Measurements from ENCODE around the gene PEAR1.

The PEAR1 gene

DNA sequence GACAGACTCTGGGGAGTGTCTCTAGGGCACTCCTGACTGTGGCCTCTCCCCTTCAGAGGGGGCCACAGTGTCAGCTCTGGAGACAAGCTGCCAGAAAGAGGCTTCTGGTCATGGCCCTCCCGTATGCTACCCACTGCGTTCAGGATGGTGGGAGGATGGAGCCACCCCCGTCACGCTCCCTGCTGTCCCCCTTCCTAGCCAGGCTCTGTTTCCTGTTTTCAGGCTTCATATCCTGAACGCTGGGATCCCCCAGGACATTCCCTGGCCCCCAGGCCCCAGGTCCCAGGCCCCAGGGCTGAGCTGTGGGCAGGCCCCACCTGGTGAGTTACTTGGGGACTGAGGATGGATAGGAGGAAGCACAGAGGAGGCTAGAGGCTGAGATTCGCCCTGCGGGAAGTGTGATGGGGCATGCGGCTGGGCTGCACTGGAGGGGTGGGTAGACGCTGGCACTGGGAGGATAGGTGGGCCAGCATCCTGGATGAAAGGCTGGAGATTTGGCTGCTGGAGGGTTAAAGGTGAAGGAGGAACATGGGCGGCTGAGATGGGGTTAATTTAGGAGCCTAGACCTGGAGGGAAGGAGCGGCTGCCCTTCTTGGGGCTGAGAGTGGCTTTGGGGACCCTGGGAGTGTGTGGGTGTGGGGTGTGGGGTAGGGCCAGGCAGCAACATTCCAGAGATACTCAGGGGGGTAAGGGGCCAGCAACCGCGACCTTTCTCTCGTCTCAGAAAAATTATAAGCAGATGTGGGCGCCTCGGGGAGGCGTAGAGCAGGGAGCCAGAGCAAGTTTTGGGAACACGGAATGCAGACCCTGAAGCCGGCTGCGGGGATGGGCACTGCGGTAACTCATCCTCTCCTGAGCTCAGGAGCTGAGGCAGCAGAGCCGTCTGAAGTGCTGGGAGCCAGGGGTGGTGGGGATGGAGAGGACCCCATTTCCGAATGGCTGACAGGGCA lies 8.7 kb downstream of the PEAR1 start:
- no peak for DNase-seq

DNA sequence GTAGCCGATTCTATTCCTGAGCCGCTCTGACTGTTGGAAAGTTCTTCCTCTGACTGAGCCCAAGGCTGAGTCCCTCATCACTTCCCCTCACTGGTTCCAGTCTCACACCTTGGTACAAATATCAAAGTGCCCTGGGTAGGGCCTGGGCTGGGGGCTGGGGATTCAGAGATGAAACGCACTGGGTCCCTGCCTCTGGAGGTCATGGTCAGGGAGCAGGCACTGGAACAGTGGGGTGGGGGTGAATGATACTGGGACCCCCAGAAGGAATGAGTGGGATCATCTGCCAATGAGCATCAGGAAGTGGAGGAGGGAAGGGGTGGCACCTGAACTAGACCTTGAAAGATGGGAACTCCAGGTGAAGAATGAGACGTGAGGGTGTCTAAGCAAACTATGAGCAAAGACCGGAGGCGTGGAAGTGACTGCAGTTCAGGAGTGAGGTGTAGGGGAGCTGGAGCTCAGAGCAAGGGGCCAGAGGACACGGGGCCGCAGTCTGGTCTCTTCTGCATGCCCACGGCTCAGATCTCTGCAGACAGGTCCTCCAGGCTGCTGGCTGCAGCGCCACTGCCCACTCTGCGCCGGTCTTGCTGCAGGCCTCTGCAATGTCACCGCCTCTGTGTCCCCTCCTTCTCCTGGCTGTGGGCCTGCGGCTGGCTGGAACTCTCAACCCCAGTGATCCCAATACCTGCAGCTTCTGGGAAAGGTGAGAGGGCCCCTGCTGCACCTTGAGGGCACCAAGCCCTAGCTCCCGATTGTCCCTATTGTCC lies 10.0 kb downstream of the PEAR1 start:
- DNase-seq: no peak

DNA sequence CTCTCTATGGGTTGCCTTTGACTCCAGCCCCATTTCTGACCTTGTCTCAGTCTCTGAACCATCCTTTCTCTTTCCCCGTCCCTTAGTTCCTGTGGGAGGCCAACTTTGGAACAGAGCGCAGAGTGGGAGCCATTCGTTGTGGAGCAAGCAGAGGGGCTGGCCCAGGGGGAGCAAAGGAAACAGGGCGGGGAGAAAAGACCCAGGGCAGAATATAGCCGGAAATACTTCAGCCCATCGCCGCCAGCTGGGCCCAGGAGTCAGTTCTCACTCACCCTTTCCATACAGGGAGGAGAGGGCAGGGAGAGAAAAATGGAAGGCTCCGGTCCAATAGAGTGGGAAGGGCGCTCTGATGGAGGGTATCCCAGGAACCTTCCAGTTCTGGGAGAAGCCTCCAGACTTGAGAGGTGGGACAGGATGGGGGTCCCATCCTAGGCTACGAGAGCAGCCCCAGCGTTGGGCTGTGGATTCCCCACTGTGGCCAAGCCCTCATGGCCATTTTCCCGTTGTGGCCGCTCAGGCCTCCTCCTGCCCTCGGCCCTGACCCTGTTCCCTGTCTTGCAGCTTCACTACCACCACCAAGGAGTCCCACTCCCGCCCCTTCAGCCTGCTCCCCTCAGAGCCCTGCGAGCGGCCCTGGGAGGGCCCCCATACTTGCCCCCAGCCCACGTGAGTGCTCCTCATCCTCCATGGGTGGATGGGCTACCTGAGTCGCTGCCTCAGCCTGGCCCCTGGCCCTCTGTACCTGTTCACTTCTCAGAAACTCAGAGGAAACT lies 10.9 kb downstream of the PEAR1 start:
- DNase-seq: no peak

DNA sequence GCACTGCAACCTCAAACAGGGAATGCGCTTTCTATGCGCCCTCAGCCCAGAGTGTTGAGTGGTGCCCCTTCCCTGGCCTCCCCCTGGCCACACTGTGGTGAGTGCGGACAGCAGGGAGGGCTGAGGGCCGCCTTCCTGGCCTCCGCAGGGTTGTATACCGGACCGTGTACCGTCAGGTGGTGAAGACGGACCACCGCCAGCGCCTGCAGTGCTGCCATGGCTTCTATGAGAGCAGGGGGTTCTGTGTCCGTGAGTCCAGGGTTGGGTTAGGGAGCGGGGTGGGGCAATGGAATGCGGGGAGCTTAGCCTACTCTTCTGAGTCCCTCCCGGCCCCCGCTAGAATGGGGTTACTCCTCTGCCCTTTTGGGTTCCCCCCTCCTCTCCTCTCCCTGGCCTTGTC lies 11.7 kb downstream of the PEAR1 start:
- no peak for DNase-seq

DNA sequence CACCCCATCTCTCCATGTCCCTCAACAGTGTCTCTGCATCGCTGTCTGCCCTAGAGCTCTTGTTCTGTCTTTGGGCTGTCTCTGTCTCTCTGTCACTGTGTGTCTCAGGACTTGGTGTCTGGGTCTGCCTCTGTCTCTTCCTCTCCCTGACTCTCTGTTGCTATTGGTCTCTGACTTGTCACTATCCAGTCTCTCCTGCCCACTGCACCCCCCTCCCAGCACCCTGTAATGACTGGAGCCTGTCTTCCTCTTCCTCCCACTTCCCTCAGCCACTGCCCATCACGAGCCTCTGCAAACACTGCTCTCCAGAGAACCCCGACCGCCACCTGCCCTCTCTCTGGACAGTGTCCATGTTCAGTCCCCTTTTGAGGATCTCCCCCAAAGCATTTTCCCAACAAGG lies 12.1 kb downstream of the PEAR1 start:
- DNase-seq: no peak

DNA sequence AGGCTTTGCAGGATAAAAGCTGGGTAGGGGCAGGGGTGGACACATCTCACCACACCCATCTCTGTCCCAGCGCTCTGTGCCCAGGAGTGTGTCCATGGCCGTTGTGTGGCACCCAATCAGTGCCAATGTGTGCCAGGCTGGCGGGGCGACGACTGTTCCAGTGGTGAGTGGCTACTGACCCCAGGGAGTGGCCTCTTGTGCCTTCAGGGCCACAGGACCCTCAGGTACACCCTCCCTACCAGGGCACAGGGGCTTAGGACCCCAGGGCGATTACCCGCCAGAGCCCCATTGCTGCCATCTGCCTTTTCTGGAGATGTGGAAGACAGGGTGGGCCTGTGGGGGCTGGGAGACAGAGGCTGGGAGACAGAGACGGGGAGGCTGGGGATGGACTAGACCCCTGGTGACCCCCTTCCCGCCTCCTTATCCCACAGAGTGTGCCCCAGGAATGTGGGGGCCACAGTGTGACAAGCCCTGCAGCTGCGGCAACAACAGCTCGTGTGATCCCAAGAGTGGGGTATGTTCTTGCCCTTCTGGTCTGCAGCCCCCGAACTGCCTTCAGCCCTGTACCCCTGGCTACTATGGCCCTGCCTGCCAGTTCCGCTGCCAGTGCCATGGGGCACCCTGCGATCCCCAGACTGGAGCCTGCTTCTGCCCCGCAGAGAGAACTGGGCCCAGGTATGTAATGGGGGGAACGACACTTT lies 12.8 kb downstream of the PEAR1 start:
- DNase-seq: no peak

DNA sequence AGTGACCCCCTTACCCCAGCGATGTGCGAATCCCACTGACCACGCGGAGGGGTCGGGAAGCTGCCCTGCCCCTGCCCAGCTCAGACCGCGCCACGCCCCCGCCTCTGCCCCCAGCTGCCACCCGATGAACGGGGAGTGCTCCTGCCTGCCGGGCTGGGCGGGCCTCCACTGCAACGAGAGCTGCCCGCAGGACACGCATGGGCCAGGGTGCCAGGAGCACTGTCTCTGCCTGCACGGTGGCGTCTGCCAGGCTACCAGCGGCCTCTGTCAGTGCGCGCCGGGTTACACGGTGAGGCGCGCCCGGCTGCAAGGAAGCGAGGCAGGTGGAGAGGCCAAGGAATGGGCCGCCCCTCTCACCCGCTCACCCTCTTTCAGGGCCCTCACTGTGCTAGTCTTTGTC lies 15.0 kb downstream of the PEAR1 start:
- no peak for DNase-seq

DNA sequence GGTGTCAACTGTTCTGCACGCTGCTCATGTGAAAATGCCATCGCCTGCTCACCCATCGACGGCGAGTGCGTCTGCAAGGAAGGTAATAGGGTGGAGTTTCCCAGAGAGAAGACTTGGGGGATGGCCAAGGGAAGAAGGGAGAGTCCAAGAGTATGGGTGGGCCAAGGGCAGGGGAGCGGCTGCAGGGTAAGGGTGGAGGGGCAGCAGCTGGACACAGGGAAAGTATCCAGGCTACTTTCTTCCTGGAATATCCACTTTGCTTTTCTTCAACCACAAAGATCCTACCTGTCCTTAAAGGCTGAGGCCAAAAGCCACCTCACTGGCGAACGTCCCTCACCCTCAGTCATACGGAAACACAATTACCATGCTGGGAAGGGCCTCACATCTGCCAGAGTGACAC lies 15.4 kb downstream of the PEAR1 start:
- DNase-seq: no peak

DNA sequence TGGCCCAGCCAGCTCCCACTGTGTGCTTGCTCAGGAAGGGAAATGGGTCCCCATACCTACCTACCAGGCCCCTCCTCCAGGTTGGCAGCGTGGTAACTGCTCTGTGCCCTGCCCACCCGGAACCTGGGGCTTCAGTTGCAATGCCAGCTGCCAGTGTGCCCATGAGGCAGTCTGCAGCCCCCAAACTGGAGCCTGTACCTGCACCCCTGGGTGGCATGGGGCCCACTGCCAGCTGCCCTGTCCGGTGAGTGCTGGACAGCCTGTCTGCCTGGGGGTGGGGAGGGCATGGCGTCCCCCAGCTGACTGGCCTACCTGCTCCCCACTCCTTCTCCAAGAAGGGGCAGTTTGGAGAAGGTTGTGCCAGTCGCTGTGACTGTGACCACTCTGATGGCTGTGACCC lies 16.2 kb downstream of the PEAR1 start:
- DNase-seq: no peak

DNA sequence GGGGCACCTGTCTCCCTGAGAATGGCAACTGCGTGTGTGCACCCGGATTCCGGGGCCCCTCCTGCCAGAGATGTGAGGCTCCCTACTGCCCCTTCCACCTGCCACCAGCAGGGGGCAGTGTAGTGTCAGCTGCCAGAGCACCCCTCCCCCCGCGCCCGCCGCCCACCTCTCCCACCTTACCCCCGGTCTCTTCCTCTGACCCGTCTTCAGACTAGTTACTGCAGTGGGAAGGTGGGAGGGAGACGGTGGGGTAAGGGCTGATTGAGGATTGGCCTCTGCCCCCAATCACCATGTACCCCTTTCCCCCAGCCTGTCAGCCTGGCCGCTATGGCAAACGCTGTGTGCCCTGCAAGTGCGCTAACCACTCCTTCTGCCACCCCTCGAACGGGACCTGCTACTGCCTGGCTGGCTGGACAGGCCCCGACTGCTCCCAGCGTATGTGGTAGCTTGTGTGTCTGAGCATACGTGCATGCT lies 16.8 kb downstream of the PEAR1 start:
- DNase-seq: peak; percentile 29 to 59

DNA sequence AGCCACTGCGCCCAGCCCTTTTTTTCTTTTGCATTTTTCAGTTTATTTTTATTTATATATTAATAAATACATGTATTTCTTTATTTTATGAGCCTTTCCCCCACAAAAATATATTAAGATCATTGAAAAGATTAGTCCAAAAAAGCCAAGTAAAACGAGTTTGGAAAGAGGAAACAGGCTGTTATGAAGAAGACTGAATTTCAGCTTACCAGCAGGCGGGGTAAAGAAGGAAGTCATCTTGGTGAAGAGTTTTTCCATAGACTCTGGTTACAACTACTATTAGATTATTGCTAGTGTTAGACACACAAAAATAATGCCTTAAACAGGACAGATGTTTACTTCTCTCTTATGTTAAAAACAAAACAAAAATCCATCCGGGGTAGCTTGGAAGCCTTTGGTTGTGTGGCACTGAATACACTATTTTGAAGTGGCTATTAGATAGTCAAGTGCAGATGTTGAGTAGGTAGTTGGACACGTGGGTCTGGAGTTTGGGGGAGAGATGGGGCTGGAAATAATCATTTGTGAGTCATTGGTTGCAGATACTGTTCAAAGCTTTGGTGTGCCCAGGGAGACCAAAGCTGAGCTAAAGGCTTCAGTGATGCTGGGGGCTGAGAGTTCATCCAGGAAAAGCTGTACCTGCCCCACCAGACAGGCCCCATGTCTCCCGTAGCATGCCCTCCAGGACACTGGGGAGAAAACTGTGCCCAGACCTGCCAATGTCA lies 18.2 kb downstream of the PEAR1 start:
- no peak for DNase-seq

DNA sequence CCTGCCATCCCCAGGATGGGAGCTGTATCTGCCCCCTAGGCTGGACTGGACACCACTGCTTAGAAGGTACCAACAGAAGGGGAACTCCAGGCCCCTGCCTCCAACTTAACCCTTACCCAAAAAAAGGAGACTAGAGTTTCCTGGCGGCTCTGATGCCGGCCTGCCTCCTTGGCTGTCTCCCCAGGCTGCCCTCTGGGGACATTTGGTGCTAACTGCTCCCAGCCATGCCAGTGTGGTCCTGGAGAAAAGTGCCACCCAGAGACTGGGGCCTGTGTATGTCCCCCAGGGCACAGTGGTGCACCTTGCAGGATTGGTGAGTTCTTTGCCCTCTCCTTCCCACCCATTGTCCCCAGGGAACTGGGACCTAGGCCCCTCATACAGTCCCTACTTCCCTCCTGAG lies 18.8 kb downstream of the PEAR1 start:
- DNase-seq: no peak

DNA sequence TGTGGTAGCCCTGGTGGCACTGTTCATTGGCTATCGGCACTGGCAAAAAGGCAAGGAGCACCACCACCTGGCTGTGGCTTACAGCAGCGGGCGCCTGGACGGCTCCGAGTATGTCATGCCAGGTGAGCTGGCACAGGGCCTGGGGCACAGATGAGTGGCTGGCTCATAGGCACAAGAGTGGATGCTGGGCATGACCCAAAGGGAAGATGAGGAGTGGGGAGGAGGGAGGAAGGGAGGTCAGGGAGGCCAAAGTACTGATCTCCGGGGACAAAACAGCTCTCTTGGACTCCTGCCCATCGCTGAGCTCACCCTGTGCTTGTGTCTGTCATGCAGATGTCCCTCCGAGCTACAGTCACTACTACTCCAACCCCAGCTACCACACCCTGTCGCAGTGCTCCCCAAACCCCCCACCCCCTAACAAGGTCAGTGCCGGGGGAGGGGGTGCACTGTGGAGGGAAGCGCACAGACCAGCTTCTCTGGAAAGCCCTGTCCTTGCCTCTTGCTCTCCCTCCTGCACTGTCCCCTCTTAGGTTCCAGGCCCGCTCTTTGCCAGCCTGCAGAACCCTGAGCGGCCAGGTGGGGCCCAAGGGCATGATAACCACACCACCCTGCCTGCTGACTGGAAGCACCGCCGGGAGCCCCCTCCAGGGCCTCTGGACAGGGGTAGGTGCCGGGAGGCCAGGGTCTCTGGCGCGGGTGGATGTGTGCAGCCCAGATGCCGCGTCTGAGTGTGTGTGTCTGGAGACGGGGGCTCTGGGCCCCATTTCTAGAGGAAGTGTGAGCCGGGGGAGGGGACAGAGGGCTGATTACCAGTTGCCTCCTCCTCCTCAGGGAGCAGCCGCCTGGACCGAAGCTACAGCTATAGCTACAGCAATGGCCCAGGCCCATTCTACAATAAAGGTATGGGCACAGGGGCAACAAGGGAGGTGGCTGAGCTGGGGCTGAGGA lies 19.6 kb downstream of the PEAR1 start:
- no peak for DNase-seq

DNA sequence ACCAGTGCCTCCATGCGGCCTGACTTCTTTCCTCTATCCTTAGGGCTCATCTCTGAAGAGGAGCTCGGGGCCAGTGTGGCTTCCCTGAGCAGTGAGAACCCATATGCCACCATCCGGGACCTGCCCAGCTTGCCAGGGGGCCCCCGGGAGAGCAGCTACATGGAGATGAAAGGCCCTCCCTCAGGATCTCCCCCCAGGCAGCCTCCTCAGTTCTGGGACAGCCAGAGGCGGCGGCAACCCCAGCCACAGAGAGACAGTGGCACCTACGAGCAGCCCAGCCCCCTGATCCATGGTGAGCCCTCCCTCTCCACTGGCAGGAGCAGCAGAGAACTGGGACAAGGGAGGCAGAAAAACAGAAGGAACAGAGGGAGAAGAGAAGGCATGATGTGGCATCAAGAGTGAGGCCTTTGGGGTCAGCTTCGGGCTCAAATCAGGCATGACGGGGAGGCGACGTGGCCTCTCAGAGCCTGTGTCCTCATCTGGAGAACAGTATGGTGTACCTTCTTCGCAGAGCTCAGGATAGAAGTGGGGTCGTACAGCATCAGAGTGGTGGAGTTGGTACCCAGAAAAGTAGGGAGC lies 20.4 kb downstream of the PEAR1 start:
- DNase-seq: no peak

DNA sequence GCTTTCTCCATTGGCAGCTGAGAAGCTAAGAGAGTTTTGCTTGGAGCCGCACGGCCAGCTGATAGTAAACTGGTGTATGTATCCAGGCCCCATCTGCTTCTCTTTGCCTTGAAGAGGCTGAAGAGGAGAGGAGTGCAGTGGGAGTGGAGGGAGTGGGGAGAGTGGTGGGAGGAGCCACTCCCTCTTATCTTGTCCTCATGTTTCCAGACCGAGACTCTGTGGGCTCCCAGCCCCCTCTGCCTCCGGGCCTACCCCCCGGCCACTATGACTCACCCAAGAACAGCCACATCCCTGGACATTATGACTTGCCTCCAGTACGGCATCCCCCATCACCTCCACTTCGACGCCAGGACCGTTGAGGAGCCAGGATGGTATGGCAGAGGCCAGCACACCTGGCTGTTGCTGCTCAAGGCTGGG lies 20.9 kb downstream of the PEAR1 start:
- DNase-seq: no peak

DNA sequence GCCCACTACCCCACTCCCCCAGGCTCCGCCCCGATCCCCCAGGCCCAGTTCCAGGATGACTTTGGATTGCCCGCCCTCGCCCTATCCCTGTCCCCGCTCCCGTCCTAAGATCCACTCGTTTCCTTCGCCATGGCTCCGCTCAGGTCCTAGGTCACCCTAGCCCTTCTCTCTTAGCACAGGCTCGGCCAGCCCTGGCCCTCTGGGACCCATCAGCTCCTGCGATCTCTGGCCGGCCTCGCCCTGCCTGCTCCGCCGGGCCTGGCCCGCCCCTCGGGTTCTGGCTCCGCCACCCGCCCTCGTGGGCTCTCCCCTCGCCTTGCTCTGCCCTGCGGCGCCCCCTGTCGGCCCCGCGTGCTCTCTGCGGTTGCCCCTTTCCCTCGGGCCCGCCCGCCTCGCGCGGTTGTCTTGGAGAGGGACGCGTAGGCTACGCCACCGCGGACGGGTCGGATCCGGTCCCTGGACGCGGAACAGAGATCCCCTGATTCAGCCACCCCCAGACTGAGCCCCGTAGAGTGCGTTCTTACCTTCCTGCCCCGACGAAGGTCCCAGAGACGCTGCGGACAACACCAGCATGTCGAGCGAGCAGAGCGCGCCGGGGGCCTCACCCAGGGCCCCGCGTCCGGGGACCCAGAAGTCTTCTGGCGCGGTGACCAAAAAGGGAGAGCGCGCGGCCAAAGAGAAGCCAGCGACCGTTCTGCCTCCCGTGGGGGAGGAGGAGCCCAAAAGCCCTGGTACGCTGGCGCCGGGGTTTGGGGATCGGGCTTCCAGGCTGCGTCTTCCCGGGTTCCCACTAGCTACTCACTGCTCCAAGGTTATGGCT lies 26.9 kb downstream of the PEAR1 start, which contains the start of gene LRRC71:
Gene LRRC71 (plus strand): TSS at position 400 of the 820 bp plus-strand sequence. CDS start 172 bp downstream, at position 572.
- DNase-seq: peak; percentile 39 to 59

DNA sequence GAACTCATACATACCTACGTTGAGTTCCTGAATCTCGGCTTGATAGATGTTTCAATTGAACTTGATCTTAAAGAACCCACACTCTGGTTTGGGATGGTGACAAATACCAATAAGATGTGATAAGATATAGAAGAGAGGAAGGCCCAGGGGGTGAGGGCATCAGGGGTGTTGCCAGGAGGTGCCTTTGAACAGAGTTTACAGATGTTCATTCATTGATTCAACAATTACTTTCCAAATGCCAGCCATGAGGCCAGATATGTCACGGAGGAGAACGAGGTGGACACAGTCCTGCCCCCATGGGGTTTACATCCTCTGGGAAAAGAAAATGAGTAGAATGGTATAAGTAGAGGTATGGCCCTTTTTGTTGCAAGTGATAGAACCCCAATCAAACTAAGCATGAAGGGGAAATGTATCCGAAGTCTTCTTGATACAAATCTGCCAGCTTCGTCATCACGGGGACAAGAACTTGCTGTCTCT lies 27.6 kb downstream of the PEAR1 start:
- no peak for DNase-seq

DNA sequence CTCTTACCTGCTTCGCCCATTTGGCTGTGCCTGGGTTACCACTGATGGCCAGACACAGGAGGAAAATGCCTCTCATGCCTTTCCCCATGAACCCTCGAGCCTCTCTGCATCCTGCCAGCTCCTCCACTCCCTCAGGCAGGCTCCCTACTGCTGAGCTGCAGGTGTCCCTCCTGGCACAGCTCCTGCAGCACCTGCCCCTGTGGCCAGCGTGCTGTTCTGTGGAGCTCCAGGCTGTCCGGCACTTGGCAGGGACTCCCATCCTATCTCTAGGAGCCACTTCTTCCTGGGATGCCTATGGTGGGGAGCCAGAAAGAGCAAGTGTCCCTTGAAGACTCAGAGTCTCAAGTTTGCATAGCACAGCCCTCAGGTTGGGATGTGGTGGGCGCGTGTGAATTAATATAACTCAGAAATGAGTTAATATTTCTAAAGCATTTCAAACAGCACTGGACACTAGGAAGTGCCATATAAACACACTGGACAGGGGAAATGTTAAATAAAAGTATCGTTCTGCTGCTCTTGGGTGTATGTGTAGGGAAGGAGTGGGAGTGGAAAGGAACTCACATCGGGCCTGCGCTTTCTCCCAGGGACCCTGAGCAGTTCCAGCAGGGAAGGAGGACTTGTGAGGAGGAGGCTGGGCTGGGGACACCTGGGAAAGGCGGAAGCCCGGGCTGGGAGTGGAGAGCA lies 29.6 kb downstream of the PEAR1 start:
- DNase-seq: no peak
